Measurements from ENCODE around the gene YBEY. TPM values are rescaled to one million over a fixed set of nuclear protein-coding genes. Genes with fewer than 3 reads are reported as not detected.
A peak's percentile ranks its signal among the peaks of the same experiment; 100 is the strongest.

The YBEY gene
- total and polyA plus RNA-seq, 2 of the 8 experiments (the other 6 are each of a cell fraction or from before 2014, with no cell fraction given), result 26.9 to 31.9 TPM

DNA sequence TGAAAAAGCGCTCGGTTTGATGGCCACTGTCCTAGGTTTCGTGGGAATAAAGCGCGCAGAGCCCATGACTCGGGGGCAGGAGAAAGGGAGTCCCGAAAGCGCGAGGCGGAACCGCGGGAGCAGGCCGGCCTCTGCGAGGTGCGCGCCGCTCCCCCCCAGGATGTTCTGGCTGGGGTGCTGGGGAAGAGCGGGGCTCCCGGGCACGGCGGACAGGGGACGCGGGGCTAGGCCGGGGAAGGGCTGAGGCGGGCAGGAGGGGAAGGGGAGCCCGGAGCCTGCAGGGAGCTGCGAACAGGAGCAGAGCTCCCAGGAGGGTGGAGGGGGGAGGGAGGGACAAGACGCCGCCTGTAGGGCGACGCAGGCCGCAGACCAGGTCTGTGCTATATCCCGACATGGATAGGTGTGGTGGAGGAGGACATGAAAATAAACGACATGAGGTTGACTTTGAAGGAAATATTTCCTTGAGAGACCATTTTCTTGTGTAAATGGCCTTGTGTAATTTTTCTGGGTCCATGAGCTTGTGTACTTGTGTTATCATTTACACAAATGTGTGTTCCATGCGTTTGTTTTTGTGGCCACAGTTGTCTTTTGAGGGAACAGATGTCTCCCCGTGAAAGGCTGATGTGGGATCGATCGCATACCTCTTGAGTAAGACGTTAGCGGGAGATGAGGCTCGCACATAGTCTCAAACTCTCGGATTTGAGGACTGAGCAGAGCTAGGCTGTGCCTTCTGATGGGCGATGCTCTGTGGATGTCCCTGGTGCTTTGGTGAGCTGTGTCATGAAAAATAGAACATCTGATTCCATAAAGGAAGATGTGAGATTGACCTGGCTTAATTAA, 39.2 kb downstream of the YBEY start (continued):
- no peak for TF ChIP-seq KDM5A (IDR thresholded peaks at IDR 0.05; ENCODE audit: low read length)
- TF ChIP-seq PHF8 (conservative IDR thresholded peaks at IDR 0.05; ENCODE audit: low read depth, low read length), result peak; percentile 52
- TF ChIP-seq BACH1 (IDR thresholded peaks at IDR 0.05; ENCODE audit: low read length), result peak; percentile 76
- no peak for TF ChIP-seq POU5F1 (IDR thresholded peaks at IDR 0.05; ENCODE audit: low read depth, low read length)
- TF ChIP-seq POLR2A (IDR thresholded peaks at IDR 0.05; ENCODE audit: control extremely low read depth in 1 of 2, low read depth in 2 of 2, low read length in 2 of 2), result no peak
- TF ChIP-seq TAF7 (optimal IDR thresholded peaks at IDR 0.05; ENCODE audit: borderline replicate concordance, low read depth, low read length), result peak; percentile 34
- no peak for TF ChIP-seq CBX8 (IDR thresholded peaks at IDR 0.05; ENCODE audit: borderline replicate concordance, low read depth, low read length)
- peak; percentile 38; the same call in 1 of the 2 replicates for TF ChIP-seq TBP (IDR thresholded peaks at IDR 0.05; ENCODE audit: low read depth, low read length)
- no peak for TF ChIP-seq CTBP2 (IDR thresholded peaks at IDR 0.05; ENCODE audit: borderline replicate concordance, insufficient read depth, insufficient read length, low read length)
- no peak for TF ChIP-seq SUZ12 (IDR thresholded peaks at IDR 0.05; ENCODE audit: low read length)
- no peak for TF ChIP-seq CEBPB (IDR thresholded peaks at IDR 0.05; ENCODE audit: low read depth, low read length)

Data from H1 (cell line).